NCI-H2107 (cell line): Measurements from ENCODE around the gene CYP46A1.
A peak's percentile ranks its signal among the peaks of the same experiment; 100 is the strongest.

Source experiments
- DNase-seq: peaks from one replicate; lab custom pipeline; 2025; lab: John Stamatoyannopoulos, UW

Gene CYP46A1

DNA sequence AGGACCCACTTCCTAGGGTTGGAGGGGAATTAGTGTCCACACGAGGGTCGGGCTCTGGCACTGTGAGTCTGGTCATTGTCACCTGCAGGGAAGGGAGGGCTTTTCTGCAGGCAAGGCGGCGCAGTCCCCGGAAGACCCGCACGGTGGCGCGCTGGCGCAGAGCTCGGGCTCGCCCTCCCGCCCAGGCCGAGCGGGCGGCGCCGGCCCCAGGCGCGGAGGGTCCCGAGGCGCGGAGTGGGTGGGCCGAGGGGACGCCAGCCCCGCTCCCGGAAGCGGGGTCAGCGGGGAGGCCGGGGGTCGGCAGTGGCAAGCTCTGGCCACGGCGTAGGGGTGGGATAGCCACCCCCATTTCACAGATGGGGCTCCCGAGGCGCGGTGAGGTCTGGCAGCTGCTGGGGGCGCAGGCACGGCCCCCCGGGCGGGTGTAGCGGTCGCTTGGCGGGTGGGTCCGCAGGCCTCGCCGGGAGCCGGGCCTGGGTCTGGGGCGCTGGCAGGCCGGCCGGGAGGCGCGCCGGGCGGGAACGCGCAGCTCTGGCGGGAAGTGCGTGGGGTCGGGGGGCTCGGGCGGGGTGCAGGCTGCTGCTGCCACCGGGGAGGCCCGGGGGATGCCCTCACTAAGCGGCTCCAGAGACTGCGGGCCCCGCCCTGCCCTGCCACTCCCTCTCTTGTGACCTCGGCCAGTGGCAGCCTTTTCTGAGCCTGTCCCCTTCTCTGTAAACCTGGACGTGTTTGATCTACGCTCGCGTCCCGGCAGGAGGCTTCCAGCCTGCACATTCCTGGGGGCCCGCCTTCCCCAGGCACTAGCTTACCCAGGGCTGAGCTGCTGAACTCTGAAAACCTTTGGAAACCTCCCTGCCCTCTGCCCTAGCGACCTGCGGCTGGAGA, 46.1 kb downstream of the CYP46A1 start:
- DNase-seq: peak; percentile 31

DNA sequence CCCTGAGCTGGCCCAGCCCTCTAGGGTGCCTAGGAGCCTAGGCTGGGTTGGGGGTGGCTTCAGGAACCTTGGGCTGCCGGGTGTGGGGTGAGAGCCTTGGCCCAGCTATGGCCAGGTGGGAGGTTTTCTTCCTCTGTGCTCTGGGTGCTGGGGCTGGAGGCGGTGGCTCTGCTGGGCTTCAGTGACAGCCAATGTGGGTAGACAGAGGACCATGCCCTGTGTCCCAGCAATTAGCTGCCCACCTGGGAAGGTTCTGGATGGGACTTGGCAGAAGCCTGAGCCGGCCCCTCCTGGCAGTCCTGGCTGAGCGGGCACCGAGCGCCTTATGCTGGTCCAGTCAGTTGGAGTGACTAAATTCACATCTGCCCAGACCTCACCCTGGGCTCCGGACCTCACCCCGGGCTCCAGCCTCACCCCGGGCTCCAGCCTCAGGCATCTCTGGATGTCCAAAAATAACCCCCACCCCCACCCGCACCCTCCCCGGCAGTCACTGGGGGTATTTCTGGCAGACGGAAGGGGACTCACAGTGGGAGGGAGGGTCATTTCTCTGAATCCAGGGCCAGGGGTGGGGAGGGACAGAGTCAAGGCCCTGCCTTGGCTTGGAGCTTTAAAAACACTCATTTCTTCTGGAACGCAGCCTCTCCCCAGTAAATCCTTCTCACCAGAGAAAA, 46.9 kb downstream of the CYP46A1 start:
- no peak for DNase-seq

DNA sequence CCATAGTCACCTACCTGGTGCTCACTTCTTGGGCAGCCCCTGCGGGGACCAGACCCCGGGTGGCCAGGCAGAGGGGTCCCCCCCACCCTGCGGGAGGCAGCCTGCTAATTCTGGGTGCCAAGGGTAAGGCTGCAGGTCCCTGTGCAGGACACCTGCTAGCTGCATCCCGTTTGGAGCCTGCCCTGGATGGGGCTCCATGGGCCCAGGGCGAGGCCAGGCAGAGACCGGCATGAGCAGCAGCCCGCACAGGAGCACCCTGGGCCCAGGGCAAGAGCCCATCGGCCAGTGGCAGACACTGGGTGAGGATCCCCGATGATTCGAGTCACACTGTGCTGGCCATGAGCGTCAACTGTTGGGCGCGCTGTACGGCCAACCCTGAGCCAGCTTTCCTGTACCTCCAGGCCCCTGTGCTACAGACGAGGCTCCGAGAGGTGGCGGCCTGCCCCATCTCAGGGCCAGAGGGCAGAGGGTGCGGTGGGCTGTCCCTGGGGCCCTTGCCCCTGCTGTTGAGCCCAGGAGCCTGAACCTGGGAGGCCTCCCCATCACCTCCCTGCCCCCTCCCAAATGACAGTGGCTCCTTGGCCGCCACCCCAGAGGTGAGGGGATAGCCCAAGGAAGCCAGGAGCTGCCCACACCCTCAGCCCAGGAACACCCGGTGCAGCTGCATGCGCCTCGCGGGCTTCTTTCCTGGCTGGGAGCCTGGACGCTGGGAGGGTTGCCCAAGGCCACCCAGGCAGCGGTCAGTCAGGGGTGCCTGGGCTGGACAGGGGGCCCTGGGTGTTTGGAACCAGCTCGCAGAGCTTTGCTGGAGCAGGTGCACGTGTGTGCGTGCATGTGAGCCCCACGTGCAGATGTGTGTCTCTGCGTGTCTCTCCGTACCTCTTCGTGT, 47.7 kb downstream of the CYP46A1 start:
- DNase-seq: no peak

DNA sequence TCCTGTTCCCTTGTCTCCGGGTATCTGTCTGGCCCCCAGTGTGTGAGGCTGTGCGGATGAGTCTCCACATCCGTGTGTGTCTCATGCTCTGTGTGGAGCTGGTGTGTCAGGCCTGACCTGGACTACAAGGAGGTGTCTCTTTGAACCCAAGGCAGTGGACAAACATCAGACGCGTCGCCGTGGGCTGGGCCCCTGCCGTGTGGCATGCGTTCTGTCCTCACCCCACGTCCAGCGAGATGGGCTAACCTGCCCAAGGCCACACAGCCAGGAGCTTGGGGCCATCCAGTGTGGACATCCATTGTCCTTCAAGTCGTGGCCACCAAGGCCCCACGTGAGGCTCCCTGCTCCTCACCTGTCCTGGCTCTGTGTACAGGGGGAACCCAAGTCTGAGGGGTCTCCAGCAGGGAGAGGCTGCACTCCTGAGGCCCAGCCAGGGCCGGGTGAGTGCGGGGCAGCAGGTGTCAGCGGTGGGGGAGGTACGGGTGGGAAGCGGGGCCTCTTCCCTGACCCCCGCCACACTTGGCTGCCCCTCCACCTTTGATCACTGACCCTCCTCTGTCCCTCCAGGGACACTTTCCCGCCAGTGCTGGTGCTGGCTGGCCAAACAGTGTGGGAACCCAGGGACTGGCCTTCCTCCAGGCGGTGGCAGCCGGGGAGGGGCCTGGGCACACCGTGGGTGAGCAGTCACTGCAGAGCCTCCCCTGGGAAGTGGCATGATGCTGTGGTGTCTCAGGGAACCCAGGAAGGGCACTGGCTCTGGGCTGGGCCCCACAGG, 48.5 kb downstream of the CYP46A1 start:
- DNase-seq: no peak

DNA sequence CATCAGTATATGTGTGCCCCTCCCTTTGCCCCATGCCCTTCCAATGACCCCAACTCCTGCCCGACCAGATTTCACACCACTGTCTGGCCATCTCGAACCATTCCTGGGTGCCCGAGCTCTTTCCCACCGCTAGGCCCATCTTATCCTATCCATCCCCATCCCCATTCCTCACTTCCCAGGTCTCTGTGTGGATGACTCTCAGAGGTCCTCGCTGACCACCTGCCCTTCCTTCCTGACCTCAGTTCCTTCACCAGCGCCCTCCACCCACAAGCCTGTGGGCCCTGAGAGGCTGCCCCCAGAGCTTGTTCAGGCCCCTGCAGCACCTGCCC, 49.1 kb downstream of the CYP46A1 start:
- no peak for DNase-seq

DNA sequence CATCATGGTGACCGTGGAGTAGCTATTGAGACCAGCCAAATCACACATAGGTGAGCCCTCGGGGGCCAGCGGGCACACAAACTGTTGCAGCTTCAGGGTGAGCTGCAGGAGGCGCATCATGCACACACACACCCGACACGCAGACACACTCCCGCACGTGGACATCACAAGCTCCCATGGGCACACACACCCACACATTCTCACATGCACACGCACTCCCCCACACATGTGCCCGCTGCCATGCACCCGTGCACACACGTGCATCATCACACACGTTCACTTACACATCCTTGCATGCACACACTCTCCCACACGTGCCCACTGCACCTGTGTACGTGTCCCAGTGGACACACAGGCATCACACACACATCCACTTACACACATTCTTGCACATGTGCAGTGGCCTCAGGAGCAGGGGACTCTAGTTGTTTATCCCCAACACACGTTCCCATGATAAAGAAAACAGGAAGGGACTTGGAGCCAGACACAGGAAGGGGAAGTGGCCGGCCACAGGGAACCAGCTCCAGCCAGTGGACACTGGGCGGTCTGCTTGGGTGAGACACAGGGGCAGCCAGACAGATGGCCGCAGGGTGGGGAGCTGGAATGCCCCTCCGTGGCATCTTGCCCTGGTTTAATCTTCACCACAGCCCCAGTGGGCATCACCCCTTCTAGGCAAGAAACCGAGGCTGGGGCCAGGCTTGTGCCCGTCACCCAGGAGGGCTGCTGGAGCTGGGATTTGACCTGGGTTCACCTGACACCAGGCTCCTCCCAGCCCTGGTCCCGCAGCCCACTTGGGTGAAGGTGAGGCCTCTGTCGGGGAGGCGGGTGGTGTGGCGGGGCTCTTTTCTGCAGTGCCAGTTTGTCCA, 49.7 kb downstream of the CYP46A1 start:
- DNase-seq: no peak

DNA sequence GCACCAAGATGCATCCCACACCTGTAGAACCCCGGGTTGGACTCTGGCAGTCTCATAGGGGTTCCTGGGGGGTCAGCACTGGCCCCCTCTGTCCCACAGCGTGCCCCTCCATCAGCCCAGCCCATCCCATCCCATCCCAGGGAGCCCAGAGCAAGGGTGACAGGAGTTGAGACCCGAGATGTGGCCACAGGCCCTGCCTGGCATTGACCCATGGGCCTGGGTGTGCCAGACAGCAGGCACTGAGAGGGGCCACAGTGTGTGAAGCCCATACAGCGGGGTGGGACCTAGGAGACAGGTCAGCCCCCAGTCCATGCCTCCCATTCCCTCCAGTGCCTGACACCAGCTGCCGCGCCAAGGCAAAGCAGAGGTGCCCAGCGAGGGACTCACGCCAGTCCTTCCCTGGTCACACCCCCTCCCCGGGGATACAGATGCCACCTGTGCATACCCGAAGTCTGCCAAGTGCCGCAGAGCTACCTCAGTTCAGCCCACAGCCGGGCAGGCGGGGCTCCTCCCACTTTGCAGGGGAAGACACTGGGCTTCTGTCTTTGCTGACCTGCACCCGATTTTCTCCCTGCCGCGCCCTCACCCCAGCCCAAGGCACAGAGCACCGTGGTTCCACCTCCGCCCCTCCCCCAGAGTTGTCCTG, 50.4 kb downstream of the CYP46A1 start:
- DNase-seq: no peak

DNA sequence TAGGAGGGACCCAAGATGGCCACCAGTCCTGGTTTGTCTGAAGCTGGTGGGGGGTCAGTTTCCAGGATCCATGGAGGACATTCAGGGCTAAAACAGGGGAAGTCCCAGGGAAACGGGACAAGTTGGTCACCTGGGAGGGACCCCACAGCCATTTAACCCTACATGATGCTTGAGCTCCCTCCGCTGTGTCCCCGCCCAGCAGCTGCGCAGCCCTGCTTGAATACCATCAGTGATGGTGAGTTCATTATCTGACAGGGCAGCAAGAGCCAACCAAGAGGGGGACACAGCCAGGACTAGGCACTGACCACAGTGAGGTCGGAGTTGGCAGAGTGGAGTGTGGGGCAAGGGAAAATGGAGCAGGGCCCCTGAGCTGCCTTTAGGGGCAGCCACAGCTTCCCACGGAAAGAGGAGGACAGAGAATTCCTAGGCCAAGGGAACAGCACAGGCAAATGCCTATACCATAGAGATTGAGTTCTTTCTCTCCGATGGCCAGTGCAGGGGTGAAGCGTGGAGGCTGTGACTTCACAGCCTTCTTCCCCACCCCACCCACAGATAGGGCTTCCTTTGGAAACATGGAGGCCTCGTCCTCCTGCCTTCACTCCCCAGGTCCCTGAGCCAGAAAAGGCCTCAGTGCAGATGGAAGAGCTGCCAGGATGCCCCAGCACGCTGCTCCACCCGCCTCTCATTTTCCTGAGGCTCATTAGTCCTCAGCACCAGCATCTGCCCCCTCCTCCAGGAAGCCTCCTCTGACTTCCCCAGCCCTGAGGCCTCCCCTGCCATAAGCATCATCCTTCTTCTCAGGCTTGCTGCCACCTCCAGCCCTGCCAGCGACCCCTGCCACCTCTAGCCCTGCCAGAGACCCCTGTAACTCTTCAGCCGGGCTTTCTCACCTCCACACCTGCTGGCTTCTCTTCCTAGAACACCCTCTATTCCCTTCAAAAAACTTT, 51.4 kb downstream of the CYP46A1 start:
- no peak for DNase-seq

DNA sequence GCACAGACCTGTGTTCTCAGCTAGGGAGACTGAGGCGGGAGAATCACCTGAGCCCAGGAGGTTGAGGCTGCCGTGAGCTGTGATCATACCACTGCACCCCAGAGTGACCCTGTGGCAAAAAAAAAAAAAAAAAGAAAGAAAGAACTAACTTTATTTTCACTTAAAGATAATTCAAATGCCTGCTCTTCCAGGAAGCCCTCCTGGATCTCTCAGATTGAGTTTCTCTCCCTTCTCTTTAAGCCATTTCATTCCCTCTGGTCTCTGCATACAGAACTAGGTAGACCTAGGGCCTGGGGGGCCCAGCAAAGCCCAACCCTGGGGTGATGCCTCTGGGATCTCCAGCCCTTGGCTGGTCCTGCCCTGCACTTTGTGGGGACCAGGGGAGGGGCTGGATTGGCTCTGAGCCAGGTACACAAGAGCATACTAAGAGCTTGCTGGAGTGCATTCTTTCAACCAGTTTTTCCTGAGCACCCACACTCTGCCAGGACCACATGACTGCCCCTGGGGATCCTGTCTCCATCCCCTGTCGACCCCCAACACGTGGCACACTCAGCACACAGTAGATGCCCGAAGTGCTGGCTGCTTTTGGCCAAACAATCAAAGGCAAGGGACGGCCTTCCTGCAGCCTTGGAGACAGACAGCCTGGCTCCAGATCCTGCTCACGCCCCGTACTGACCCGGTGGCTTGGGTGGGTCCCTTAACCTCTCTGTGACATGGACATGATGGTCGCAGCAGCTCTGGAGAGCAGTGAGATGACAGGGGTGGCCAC, 52.7 kb downstream of the CYP46A1 start:
- no peak for DNase-seq

DNA sequence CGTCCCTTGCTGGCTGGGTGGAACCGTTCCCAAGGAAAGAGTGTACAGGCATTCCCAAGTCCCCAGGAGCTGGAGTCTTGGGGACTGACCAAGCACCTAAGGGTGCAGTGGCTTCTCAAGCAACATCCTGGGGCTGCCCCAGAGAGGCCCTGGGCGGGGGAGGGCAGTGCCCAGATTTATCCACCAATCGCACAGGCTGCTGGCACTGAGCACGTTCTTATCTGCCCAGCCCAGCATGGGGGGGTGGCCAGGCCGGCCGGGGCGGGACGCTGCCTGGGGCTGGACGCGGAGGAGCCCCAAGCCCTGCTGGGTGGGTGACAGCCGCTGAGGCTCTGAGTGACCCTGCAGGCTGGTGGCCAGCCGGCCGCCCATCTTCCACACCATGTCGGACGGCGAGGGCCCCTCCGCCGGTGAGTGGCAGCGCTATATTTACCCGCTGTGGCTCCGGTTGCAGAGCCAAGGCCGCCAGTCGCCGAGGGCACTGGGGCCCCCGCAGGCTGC, 53.4 kb downstream of the CYP46A1 start:
- no peak for DNase-seq

DNA sequence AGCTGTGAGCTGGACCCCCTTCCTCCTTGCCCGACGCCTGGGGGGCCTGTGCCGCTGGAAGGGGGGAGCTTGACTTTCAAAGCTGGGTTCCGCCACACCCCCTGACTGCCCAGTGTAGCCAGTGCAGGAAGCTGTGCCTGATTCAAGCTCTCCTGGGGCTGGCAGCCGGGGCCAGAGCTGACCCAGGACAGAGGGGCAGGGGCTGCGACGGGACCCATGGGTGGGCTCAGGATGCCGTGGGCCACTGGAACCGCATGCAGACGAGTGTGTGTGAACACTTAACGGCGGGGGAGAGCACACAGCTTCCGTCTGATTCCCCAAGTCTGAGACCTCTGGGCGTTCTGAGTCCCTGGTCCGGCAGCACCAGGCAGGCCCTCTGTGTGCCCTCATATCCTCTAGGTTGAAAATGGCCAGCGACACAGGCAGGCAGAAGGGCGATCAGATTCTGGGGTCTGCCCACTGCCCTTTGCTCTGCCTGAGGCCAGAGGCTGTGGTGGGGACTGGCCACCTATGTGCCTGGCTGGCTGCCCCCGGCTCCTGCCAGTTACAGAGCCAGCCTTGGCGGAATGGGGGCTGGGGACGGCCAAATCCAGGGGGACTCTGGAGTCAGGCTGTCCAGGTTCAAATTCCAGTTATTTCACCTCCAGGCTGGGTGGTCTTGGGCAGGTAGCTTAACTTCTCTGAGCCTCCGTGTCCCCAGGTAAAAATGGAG, 54.0 kb downstream of the CYP46A1 start:
- no peak for DNase-seq

DNA sequence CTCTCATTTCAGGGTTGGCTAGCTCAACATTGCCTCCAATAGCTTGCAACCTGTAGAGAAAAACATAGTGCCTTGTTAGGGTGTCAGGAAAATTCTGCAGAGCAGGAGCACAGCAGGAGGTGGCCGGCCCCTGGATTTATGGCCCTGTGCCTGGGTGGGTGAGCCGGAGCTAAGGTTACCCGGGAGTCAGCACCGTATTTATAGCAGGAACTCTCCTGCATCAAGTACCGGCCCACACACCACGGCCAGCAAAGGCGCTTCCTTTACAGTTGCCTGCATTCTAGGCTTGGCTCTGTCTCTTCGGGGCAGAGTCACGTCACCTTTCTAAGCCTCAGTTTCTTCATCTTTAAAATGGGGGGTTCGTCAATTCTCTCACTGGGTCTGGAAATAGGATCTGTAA, 56.3 kb downstream of the CYP46A1 start:
- DNase-seq: no peak

DNA sequence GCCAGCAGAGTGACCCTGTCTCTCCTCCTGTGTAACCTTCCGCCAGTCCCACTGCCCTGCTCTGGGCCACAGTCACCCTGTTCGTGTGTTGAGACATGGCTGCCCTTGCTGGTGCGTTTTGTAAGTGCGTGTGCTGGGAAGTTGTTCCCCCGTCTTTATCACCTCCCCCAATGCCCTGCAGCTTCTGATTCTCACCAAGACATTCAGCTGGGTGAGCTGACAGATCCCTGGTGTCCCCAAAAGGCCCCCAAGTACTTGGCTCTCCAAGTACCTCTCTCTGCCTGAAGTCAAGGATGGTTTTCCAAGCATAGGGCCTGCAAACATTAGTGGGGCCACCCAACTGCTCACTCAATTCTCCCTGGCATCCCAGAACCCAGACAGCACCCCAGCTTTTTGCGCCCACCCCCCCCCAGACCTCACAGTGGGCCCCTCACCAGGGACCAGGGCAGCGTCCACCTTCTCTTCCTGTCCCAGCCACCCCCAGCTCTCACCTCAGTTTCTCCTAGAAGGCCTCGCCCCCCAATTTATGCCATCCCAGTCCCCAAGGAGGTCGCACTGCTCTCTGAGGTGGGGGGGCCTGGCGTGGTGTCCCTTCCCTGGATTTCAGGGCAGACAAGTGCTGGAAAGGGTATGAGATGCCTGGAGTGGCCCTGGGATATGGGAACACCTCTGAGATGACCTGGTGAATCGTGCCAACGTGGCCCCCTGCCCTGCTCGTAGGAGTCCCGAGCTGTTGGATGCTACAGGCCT, 57.3 kb downstream of the CYP46A1 start:
- no peak for DNase-seq

DNA sequence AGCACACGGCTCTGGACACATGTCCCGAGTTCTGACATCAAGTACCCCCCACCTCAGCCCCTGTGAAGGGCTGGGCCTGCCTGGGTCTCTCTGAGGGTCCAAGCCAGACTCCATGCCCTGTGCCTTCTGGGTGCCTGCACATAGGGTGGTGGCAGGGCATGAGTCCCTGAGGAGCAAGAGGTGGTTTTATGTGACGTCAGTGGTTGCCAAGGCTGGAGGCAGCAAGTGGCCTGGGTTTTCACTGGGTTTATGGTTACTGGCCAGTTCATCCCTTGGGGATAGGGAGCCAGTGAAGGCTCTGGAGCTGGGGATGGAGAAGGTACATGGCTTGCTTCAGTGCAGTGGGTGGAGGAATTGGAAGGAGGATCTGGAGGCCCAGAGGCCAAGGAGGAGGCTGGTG, 58.0 kb downstream of the CYP46A1 start:
- DNase-seq: no peak

DNA sequence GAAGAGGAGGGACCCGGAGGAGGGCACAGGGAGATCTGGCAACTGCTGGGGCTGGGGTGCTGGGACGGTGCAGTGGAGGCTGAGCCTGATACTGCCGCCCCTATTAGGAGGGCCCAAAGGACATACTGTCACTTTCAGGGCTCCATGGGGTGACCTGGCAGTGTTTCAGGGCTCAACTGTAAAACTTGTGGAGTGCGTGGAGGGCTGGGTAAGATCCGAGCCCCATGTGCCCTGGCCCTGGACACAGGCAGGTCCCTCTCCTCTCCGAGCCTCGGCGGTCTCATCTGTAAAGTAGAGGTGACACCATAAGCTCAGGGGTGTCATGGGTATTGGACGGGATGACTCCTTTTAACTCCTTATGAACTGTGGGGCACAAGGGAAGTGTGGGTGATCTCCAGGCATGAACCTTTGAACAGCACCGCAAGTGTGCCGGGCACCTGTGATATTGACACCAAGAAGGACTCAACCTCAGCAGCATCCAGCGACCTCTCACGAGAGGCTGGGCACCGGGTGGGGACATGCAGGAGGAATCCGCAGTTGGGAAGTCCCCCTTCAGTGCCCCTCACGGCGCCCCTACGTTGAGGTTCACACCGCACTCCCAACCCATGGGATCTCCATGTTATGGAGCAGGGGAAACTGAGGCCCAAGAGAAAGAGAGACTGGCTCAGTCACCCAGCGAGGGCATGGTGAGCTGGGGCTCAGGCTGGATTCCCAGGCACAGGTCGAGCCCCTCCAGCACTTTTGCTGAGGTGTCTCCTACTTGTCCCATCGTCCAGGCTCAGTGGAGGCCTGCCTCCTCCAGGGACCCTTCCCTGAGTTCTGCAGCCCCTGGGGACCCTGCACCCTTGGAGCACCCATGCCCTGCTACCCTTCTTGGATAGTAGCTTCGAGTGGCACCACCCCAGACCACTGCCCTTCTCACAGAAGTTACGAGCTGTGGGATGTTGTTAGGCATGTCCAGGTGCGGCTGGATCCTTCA, 58.7 kb downstream of the CYP46A1 start:
- no peak for DNase-seq
